Measurements from ENCODE around the gene PIK3R4.

Gene PIK3R4

DNA sequence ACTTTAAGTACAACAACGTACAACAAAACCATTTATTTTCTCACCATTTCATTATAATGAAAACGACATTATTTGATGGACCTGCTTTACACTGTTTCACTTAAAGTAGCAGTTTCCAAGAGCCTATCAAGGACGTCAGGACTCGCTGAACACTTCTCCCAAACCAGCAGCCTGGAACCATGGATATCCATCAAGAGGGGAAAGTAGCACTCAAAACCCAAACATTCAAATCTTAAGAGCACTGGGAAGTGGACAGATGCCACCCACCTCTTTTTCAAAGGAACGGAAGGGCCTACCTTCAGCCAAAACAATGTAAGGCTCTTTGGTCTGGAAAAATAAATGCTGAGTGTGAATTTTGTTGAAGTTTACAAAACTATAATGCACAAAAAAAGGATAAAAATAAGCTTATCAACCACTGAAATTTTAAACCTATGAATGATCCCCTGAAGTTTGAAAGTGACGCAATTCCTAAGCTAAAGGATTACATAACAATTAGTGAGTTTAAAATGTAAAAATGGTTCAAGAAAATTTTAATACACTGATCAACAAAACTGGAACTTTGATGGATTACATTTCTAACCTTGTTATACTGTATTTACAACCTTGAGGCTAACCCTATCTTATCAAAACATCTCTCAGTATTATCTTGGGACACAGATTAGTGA lies 4.6 kb downstream of the PIK3R4 start:
- no peak for DNase-seq (ENCODE audit: low read depth in 2 of 2)

- DNase-seq (ENCODE audit: low read depth in 2 of 2): no peak
Measured at GRCh38 chr3:130739848-130740247, 6.8 kb downstream of the PIK3R4 start.

DNA sequence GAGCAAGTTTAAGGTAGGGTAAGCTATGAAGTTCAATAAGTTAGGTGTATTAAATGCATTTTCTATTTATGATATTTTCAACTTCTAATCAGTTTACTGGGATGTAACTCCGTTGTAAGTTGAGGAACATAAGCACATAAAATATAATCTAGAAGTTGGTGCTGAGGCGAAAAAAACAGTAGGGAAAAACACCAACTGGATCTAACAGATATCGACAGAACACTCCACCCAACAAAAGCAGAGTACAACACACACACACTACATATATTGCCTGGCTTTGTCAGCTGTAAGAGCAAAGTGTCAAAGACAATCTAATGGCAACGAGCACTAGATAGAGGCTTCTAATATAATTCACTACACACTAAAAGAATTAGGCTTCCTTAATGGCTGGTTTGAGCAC lies 8.4 kb downstream of the PIK3R4 start:
- no peak for DNase-seq (ENCODE audit: low read depth in 2 of 2)

- no peak for DNase-seq (ENCODE audit: low read depth in 2 of 2)
Measured at GRCh38 chr3:130737622-130738021, 9.0 kb downstream of the PIK3R4 start.

GRCh38 chr3:130733236-130733875 lies 13.3 kb downstream of the PIK3R4 start:
- DNase-seq (ENCODE audit: low read depth in 2 of 2): no peak

DNA sequence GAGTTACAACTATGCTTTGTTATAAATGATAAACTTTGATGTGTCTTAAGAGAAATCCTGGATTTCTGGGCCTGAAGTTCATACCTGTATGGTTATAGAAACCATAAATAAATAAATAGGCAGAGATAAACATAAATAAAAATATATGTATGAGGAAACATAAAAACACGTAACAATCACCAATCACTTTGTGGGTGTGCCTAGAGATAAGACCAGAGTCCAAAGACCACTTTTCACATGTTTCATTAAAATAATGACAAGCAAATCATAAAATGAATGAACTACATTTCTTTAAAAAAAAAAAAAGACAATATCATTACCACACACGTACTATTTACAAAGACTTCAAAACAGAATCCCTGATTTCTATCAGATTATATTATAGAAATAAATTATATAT lies 14.1 kb downstream of the PIK3R4 start:
- DNase-seq (ENCODE audit: low read depth in 2 of 2): no peak

- no peak for DNase-seq (ENCODE audit: low read depth in 2 of 2)
Measured at GRCh38 chr3:130731817-130732216, 14.8 kb downstream of the PIK3R4 start.

DNA sequence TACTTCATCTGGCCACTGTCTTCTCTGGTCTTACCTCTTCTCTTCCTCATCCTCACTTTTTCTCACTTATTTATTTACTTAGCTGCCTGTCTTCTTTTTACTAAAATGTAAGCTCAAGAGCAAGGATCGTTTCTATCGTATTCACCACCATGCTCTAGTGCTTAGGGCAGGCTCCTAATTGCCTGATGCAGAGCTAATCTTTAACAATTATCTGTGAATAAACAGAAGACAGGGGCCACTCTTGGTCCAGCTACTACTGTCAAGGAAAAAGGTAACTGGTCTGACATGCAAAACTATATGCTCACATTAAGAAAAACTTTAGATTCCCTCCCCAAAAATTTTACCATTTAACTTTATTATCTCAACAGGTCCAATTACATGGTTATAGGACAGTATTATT lies 17.5 kb downstream of the PIK3R4 start:
- DNase-seq (ENCODE audit: low read depth in 2 of 2): no peak

DNA sequence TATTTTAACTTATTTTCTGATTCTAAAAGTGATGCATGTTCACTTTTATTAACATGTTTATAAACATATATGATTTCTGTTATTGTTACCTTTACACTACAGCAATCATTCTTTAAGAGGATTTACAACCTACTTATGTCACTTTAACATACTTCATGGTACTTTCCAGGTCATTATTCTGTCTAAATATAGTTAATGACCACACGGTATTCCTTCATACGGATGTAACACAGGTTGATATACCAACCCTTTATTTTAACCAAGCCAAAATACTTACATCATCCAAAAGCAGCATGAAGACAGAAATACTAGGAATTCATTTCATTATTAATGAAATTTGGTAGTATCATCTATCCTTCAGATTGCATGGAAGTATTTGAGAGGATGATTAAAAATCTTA lies 18.6 kb downstream of the PIK3R4 start:
- DNase-seq (ENCODE audit: low read depth in 2 of 2): no peak

- DNase-seq (ENCODE audit: low read depth in 2 of 2): no peak
Measured at GRCh38 chr3:130725746-130726145, 20.9 kb downstream of the PIK3R4 start.

- no peak for DNase-seq (ENCODE audit: low read depth in 2 of 2)
Measured at GRCh38 chr3:130715616-130716015, 31.0 kb downstream of the PIK3R4 start.

GRCh38 chr3:130712718-130713423 lies 33.8 kb downstream of the PIK3R4 start:
- no peak for DNase-seq (ENCODE audit: low read depth in 2 of 2)

GRCh38 chr3:130711565-130712324 lies 34.9 kb downstream of the PIK3R4 start:
- no peak for DNase-seq (ENCODE audit: low read depth in 2 of 2)

DNA sequence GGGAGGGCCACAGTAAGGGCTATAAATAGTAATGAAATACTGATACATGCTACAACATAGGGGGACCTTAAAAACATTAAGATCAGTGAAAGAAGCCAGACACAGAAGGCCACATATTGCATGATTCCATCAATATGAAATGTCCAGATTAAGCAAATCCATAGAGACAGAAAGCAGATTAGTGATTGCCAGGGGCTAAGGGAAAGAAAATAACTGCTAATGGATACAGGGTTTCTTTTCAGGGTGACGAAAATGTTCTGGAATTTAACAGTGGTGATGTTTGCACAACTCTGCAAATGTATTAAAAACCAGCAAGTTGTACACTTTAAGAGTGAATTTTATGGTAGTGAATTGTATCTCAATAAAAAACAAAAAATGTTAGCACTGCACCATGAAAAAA lies 37.0 kb downstream of the PIK3R4 start:
- DNase-seq (ENCODE audit: low read depth in 2 of 2): no peak

DNA sequence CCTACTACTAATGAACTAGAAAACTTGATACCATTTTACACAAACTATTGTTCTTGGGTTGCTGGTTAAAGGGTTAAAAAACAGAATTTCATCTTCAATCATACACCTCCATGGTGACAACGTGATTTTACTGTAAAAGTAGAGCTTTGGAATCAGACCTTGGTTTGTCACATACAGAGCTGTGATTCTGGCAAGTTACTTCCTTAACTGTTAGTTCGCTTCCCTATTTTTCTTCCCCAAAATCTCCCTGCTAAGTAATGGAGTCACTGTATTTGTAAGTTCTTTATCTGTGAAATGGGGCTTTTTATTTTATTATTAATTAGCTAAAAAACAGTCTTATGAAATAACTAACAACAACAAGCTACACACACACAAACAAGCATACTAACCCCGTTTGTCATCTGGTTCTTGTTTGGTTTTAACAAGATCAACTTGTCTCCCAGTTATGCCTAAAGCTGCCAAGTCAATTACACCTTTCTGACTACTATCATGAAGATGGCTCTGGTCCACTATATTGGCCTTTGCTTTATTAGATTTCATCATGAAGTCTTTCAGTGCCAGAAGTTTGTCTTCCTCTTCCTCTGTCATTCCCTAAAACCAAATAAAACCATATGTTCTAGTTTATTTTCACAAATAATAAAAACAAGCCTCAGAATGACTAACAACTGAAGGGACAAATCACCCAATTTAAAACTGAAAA lies 38.6 kb downstream of the PIK3R4 start:
- no peak for DNase-seq (ENCODE audit: low read depth in 2 of 2)

DNA sequence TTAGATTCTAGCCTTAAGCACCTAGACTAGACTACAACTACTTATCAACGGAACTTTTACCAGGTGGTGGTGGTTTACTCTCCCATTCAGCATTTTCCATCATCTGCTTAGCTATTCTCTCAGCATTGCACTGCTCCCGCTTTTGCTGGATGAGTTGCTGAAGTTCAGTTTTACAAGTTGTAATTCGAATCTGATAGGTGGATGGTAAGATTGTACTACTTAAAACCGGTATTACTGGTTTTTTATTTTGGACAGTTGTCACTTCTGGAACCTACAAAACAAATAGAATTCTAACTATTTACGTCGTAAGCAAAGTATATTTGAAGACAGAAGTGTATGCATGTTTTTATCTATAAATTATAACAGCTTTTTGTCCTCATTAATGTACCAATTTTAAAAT lies 41.1 kb downstream of the PIK3R4 start:
- DNase-seq (ENCODE audit: low read depth in 2 of 2): no peak

DNA sequence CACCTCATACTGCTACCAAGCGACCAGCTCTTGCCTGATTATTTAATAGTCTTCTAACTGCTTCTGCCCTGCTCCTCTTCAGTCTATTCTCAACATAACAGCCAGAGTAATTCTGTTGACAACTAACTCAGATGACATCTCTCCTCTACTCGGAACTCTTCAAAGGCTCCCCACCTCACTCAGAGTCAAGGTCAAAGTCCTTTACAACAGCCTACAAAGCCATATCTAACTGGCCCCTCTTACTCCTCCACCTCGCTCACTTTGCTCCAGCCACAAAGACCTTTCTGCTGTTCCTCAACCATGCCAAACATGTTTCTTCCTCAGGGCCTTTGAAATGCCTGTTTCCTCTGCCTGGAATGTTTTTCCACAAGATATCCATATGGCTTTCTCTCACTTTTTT lies 43.6 kb downstream of the PIK3R4 start:
- no peak for DNase-seq (ENCODE audit: low read depth in 2 of 2)

DNA sequence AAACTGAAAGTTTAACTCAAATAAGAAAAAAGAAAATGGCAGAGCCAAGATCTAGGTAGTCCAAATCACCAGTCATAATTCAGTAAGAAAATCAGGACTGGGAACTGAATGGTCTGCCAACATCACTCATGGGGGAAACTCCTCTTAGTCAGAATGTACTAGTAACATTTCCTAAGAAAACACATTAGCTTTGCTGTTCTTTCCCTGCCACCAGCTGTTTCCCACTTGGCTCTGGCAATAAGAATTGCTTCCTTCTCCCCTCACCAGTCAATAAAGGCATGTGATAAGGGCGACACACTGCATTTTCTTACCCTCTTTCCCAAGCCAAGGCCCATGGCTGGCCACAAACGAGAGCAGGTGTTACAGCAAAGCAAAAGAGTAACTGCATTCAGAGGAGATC lies 46.1 kb downstream of the PIK3R4 start:
- DNase-seq (ENCODE audit: low read depth in 2 of 2): no peak

DNA sequence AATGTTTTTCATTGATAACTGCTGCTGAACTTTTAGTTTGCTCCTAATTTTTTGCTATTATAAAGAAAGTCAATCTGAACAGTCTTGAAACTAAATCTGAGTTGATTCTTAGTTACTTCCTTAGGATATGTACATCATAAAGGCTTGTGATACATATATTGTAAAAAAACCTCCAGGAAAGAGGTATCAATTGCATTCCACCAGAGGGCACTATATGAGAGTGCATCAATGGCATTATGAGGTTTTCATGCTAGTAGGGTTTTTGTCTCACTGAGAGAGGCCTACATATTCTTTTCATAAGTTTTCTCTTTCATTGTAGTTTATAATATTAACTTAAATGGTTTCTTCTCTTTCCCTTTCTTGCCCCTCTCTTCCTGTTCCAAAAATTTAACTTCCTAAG lies 46.9 kb downstream of the PIK3R4 start:
- no peak for DNase-seq (ENCODE audit: low read depth in 2 of 2)

DNA sequence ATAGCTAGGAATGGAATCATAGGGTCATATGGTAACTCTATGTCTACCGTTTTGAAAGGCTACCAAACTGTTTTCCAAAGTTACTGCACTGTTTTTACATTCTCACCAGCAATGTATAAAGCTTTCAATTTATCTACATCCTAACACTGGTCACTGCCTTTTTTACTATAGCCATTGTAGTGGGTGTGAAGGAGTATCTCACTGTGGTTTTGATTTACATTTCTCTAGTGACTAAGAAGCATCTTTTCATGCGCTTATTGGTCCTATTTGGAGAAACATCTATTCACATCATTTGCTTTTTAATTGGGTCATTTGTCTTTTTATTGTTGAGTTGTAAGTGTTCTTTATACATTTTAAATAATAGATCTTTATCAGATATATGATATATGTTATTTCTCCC lies 53.3 kb downstream of the PIK3R4 start:
- no peak for DNase-seq (ENCODE audit: low read depth in 2 of 2)

DNA sequence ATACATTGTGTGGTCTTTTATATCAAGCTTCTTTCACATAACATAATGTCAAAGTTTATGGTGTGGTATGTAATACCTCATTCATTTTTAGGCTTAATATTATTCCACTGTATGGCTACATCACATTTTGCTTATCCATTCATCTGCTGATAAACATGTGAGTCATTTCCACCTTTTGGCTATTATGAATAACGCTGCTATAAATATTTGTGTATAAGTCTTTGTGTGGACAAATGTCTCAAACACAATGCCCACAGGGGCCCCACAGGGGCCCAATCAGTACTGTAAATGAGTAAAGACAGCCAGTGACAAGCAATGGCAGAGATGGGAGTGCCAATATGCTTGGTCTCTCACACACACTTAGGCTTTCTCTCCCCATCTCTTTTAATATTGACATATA lies 54.2 kb downstream of the PIK3R4 start:
- no peak for DNase-seq (ENCODE audit: low read depth in 2 of 2)

All from stimulated activated CD4-positive, alpha-beta T cell treated with anti-CD3 and anti-CD28 coated beads, Interleukin-12 subunit alpha, Interleukin-12 subunit beta, amount 100 ng/mL, for 24 hours (primary cell).